NCI-H82 treated with DMSO at 0.1 percent for 48 hours (cell line): ENCODE measurements around the gene ZNF282.

Experiments used
- DNase-seq: peaks from one replicate; lab custom pipeline; 2025; ENCODE audit not compliant: unreplicated experiment; lab: John Stamatoyannopoulos, UW

Gene ZNF282

DNA sequence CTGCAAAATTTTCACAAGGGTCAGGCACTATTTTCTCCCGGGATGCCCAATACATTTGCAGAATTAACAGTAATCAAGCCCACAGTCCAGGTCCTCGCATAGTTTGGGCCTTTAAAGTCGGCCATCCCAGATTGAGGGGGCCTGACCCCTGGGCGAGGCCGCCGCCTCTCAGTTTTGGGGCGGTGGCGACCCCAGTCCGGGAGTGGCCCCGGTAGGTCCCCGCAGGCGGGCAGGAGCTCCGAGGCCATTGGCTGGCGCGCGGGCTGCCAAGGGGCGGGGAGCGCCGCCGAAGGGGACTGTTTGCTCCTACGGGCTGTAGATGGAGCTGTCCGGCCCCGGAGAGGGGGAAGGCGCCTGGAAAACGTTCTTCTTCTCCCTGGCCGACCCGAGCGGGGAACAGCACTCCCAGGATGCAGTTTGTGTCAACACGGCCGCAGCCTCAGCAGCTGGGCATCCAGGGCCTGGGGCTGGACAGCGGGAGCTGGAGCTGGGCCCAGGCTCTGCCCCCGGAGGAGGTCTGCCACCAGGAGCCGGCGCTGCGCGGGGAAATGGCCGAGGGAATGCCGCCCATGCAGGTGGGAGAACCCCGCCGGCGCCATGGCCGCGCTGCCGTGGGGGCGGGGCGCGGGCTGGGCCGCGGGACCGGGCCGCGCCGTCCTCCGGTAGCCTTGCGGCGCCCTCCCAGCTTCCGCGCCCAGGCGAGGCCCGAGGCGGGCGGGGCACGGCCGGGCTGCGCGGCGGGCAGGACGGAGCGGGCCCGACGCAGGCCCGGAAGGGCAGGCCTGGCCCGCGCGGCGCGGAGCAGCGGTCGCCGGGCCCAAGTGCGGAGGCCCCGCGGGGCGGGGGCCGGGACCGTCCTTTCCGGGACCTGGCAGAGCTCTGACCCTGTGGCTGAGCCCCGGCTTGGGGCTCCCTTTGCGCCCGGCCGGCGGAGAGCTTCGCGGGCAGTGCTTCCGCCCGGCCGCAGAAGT is at the start of gene ZNF282:
TSS of gene ZNF282 (plus strand) at position 367 of the 971 bp plus-strand sequence. CDS start at position 411, 44 bp downstream.
- peak; percentile 73 for DNase-seq

DNA sequence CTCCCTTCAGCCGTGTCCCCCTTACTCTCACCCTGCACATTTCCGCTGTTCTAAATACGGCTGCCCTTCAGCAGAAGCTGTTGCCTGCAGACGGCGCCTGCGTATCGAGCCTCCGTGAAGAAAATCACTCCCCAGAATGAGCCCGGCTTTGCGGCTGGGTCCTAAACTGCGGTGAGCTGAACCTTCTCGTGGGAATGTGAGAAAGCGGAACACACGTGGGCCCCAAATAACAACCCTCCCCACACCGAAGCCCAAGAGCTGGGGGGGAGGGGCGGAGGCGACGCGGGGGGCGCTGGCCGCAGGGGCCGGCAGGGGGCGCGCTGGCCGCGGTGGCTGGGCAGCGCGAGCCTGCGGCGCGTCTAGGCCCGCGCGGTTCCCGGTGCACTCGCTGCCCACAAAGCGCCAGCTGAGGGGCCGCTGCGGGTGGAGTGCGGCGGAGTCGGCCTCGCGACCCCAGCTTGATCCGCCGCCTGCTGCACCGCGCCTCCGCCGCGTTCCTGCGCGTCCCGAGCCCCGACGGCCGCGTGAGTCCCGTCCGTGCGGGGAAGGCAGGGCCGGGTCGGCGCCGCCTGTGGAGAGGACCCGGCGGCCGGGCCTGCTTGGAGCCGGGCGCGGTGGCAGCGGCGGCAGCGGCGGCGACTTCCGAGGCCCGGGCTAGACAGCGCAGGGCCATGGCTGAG is 48.1 kb upstream of the ZNF282 start, which contains the start of gene ZNF398:
TSS of gene ZNF398 (plus strand) at position 382 of the 680 bp plus-strand sequence. CDS start at position 672, 290 bp downstream.
- DNase-seq, result peak; percentile 68

DNA sequence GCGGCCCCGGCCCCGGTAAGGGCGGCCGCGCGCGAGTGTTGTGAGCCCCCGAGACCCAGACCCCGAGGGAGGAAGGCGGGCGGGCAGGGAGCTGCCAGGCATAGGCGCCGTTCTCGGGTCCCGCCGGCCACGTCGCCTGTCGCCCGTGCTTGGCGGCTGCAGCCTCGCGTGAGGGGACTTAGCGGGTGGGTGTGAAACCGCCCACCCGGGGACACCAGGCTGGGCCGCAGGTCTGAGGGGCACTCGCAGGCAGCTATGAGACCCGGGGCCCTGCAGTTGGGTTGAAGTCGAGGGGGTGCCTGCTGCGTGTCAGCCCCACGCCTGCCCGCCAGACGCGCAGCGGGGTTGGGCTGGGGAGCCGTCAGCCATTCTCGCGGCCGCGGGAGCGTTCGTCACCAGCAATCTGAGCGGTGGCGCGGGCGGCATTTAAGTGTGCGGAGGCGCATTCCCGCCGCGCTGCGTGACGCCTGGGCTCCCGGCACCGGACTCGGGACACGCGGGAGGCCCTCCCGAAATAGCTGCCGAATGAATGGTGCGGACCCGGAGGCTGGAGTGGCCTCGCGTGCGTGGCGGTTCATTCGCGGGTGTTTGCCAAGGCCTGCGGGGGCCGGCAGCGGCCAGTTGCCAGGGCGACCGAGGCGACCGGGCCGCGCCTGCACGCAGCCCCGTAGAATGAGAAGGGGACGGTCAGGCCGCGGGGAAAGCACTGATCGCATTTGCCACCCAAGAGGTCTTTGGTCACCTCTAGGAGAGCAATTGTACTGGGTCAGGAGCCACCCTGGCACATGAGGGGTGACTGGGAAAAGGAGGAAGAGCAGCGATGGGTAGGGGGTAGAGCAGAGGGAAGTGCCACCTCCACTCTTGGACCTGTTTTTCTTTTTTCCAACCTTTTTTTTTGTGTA is 47.3 kb upstream of the ZNF282 start:
- no peak for DNase-seq

DNA sequence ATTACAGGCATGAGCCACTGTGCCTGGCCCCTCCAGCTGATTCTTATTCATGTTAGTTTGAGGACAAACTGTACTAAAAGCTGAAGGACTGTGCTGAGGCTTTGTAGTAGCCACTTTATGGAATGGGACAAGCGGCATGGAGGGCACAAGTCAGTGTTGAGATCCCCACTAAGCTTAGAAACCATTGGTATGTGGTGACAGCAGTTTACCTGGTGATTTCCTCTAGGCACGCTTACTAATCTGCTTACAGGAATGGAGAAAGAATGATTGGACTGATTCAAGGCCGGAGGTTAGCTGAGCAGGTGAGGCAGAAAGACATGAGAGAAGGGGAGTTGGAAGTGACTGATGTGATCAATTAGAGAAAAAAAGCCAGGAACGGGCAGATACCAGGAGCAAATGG is 44.4 kb upstream of the ZNF282 start:
- DNase-seq, result no peak

DNA sequence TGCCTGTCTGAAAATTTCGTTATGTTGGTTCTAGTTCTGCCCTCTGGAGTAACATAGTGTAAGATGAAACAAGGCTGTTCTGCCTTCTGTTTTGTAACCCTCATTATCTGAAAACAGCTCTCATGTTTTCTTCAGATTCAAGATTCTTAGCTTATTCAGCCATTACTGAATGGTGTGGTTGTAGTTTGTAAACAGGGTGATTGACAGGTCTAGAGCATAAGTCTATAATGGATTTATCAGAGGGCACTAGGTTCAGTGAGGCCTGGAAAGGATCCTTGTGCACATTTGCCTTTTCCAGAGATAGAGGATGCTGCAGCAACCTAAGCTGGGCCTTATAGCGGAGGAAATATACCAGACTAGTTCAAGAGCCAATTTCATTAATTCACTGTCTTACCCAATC is 42.0 kb upstream of the ZNF282 start:
- no peak for DNase-seq

DNA sequence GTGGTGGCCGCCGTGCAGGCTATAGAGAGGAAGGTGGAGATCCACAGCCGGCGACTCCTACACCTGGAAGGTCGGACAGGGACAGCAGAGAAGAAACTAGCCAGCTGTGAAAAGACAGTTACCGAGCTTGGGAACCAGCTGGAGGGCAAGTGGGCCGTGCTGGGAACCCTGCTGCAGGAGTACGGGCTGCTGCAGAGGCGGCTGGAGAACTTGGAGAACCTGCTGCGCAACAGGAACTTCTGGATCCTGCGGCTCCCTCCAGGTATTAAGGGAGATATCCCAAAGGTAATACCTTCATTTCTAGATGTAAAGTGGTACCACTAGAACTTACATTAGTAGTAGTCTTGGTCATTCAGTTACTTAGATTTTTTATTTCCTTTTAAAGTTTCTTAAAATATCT is 41.3 kb upstream of the ZNF282 start:
- no peak for DNase-seq

DNA sequence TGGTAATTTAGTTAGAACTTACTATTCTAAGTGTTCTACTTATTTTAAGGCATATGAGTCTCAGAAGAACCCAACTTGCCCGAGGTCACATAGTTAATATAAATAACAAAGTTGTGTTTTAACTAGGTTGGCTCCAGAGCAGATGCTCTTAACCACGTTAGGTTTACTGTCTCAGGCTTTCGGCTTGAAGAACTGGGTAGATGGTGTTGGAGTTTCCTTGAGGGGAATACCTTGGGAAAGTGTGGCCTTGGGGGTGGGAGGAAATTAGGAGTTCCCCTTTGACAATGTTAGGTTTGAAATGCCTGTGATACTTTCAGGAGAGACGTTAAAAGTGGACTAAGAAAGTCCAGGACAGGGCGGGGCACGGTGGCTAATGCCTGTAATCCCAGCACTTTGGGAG is 38.4 kb upstream of the ZNF282 start:
- no peak for DNase-seq

DNA sequence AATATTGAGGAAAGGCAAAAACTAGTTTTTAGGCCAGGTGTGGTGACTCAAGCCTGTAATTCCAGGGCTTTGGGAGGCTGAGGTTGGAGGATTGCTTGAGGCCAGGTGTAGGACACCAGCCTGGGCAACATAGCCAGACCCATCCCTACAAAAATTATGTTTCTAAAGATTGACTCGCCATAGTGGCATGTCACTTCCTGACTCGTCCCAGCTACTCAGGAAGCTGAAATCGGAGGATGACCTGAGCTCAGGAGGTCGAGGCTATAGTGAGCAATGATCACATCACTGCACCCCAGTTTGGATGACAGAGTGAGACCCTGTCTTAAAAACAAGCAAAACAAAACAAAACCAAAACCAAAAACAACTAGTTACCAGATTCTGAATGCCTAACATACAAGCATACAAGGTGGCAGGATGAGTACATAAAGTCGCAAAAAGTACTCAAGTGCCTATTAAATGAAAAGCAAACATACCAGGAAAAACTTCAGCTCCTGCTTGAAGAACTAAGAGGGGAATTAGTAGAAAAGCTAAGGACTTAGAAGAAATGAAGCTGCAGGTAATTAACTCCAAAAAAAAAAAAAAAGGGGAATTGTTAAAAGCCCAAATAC is 34.0 kb upstream of the ZNF282 start:
- no peak for DNase-seq

DNA sequence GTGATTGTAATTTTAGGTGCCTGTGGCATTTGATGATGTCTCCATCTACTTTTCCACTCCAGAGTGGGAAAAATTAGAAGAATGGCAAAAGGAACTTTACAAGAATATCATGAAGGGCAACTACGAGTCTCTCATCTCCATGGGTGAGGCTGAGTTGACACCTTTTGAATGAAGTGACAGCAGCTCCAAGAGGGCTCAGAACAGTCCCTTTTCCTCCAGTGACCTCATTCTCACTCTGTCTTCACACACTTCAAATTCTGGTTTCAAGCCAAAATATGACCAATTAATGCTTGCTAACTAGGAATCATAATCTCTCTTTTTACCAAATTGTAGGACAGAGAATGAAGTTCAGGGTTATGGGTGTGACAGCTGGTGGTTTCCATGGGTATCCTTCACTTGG is 29.2 kb upstream of the ZNF282 start:
- DNase-seq, result no peak

DNA sequence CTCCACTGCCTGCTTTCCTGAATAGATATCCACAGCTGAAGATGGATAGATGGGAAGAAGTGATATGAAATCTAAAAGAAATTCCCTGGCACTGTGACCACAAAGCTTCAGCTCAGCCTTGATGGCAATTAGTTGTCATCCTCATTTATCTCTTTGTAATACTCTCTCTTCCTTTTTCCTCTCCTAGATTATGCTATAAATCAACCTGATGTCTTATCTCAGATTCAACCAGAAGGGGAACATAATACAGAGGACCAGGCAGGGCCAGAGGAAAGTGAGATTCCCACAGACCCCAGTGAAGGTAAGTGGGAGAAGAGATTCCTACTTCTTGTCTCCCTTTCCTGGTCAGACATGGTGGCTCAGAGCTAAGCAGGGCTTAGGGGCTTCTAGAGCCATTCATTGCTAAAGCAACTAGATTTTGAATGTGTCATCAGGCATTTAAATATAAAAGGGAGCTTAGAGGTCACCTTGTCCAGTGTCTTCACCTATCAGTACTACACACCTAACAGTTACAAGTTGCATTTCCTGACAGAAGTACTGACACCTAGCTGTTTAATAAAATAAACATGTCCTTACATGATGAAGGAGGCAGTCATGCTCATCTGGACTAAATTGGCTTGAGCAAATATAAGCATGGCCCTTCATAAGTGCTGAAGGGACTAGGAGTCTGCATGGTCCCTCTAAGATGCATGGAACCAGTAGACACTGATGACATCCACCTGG is 28.6 kb upstream of the ZNF282 start:
- DNase-seq, result no peak

DNA sequence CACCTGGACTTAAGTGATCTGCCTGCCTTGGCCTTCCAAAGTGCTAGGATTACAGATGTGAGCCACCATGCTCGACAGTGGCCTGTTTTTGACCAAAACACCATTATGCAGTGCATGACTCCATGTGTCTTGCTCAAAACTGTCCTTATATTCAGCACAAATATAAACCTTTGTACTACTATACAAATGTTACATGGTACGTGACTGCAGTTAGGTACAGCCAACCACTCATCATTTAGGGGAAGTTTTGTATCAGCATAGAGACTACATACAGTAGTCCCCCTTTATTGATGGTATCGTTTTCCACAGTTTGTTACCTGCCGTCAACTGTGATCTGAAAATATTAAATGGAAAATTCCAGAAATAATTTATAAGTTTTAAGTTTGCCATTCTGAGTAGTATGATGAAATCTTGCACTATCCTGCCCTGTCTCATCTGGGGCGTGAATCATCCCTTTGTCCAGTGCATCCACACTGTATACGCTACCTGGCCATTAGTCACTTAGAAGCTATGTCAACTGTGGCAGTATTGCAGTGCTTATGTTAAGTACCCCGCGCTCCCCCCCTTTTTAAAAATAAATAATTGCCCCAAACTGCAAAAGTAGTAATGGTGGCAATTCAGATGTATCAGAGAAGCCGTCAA is 23.3 kb upstream of the ZNF282 start:
- DNase-seq, result no peak

DNA sequence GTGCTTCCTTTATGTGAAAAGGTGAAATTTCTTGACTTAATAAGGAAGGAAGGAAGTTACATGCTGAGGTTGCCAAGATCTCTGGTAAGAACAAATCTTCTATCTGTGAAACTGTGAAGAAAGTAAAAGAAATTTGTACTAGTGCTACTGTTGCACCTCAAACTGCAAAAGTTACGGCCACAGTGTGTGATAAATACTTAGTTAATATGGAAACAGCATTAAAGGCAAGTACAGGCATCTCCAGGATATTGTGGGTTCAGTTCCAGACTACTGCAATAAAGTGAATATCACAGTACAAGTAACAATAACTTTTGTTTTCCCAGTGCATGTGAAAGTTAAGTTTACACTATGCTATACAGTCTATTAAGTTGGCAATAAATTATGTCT is 22.8 kb upstream of the ZNF282 start:
- DNase-seq, result no peak

DNA sequence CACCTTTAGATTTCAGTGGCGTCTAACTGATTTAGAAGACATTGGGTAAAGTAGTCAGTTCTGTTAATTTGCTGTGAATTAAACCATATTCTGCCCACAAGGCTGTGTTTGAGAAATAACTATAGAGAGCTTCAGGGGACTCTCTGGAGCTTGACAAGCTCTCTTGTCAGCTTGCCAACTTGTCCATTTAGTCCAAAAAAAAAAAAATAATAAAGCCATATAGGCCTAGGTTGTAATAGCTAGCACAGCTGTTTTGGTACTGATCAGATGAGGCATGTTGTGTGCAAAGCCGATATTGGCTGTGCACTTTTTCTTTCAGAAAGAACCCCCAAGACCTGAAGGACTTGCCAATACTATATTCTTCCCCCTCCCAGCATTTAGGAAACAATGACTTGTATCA is 20.2 kb upstream of the ZNF282 start:
- no peak for DNase-seq

DNA sequence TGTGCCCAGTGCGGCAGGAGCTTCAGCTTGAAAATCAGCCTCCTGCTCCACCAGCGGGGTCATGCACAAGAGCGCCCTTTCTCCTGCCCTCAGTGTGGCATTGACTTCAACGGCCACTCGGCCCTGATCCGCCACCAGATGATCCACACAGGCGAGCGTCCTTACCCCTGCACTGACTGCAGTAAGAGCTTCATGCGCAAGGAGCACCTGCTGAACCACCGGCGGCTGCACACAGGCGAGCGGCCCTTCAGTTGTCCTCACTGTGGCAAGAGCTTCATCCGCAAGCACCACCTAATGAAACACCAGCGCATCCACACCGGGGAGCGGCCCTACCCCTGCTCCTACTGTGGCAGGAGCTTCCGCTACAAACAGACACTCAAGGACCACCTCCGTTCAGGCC is 16.1 kb upstream of the ZNF282 start:
- no peak for DNase-seq

DNA sequence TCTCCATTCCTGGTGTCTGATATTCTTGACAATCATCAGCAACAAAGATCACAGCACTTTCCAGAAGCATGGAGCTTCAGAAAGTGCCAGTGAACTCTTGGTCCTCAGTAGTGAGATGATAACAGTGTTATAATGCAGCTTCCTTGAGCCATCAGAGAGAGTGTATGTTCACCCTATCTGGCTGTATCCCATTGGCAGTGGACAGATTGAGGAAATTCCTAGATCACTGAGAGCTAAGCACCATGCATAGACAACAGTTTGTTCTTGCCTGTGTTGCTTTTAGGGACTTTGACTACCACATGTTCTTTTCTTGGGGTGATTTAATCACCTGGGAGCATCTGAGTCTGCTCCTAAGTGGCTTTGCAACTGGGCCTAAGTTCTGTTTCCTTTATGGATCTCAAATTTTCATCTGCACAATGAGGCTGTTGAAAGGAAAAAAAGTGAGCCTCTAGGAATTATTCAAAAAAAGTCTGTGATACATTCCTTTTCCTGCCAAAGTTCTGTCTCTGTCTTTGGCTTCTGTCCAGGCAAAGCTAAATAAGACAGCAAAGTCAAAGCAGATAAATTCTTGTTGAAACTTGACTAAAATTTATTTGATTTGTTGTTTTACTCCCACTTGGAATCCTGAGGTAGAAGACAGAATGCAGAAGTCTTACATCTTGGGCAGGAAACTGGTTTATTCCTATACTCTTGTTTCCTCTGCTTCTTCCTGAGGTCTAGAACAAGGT is 14.5 kb upstream of the ZNF282 start:
- DNase-seq, result no peak

DNA sequence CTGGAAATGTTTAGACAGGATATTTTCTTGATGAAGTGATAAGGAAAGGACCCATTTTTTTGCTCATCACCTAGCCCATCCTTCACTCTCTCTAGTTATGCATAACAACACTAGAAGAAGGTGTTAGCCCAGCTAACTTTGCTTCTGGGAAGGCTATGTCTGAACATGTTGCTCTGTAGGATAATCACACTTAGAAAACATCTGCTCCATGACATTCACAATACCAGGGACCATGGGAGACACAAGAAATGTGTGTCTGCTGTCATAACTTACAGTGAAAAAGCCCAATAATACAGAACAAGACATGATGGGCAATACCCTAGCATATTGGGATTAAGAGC is 13.9 kb upstream of the ZNF282 start:
- DNase-seq, result no peak

DNA sequence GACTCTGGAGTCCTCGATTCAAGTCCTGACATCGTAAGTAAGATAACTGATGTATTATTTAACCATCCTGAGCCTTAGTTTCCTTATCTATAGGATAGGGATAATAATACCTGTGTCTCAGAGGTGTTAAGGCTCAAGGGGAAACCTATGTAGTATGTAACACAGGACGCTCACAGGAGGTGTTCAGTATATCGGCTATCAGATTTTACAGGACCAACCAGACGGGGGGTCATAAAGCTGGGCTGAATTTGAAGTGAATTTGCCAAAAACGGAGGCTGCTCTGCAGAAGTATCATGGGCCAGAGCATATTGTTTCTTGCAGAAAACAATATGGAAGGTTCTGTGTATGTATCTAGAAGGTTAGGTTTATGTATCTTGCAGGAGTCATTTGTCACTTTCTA is 11.1 kb upstream of the ZNF282 start:
- no peak for DNase-seq

DNA sequence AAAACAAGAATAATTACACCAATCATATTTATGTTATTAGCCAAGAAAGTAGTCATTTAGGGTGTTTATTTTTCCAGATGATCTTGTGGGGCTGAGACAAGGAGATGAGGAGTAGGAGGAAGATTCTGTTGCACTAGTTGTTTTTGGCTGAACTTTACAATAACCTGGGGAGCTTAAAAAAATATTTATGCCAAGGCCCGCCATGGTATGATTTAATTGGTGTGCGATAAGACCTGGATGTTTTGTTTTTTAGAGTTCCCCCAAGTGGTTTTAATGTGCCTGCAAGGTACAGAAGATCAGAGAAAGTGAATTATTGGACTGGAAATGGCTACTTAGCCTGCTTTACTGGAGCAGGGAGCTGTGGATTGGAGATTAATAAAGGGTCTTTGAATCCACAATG is 7.1 kb upstream of the ZNF282 start:
- no peak for DNase-seq

DNA sequence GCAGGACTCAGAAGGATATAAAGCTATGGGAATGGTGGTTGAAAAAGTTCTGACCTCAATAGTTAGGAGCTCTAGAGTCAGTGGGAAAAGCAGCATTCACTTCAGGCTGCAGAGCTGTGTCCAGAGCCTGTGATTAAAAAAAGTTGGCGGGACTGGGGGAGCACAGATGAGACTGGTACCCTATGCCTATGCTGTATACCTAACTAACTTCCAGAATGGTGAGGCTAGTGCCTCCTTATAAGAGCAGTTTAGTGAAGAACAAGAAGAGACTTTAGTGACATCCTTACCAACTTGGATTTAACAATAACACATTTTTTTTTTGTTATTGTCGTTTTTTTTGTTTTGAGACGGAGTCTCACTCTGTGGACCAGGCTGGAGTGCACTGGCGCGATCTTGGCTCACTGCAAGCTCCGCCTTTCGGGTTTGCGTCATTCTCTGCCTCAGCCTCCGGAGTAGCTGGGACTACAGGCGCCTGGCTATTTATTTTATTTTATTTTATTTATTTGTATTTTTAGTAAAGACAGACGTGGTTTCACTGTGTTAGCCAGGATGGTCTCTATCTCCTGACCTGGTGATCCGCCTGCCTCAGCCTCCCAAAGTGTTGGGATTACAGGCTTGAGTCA is 6.6 kb upstream of the ZNF282 start:
- no peak for DNase-seq
